ENCODE results near the gene GIGYF2. TPM values are rescaled to one million over a fixed set of nuclear protein-coding genes. Genes with fewer than 3 reads are reported as not detected.

Gene GIGYF2
- total and polyA plus RNA-seq, 4 donors, result 10.6 to 50.5 (median 26.7) TPM

GRCh38 chr2:232829988-232830387 lies 132.9 kb downstream of the GIGYF2 start:
- no peaks in the 10 kb centered on the region for H3K27me3 ChIP-seq (ENCODE audit: control insufficient read depth in 4 of 4, insufficient read depth in 4 of 4, low read length in 3 of 4)
- peaks cover 11 to 43% (median 43%) of the 10 kb centered on the region in 4 donors for H3K36me3 ChIP-seq (ENCODE audit: control insufficient read depth in 4 of 4, insufficient read depth in 3 of 4, low read depth in 1 of 4, low read length in 3 of 4)
- no peak overlapping the region for H3K27ac ChIP-seq (ENCODE audit: low read depth in 1 of 2, low read length in 2 of 2)
- no peaks in the 10 kb centered on the region for H3K9me3 ChIP-seq (ENCODE audit: control insufficient read depth in 4 of 4, low read length in 3 of 4)
- no peak overlapping the region for H3K9ac ChIP-seq (ENCODE audit: low read depth in 1 of 2, low read length in 2 of 2)
- TF ChIP-seq EGR1 (IDR thresholded peaks at IDR 0.05; ENCODE audit: low read depth in 2 of 2), result no peak
- TF ChIP-seq SP1 (IDR thresholded peaks at IDR 0.05), result no peak
- no peak for DNase-seq (ENCODE audit: low spot score)
- no peak overlapping the region for H3K4me3 ChIP-seq (ENCODE audit: low read depth in 1 of 3, low read length in 3 of 3)
- WGBS, result 82% methylated on average over 3 of the region's 3 CpGs
- no peaks in the 10 kb centered on the region for H3K4me1 ChIP-seq (ENCODE audit: control insufficient read depth in 4 of 4, insufficient read depth in 4 of 4, low read length in 3 of 4)

GRCh38 chr2:232831496-232831895 lies 134.4 kb downstream of the GIGYF2 start:
- Histone ChIP-seq H3K27me3 (ENCODE audit: control insufficient read depth in 4 of 4, insufficient read depth in 4 of 4, low read length in 3 of 4) (no peaks in the 10 kb centered on the region), H3K36me3 (ENCODE audit: control insufficient read depth in 4 of 4, insufficient read depth in 3 of 4, low read depth in 1 of 4, low read length in 3 of 4) (peaks cover 11 to 48% (median 44%) of the 10 kb centered on the region in 4 donors), H3K9me3 (ENCODE audit: control insufficient read depth in 4 of 4, low read length in 3 of 4) (no peaks in the 10 kb centered on the region), H3K4me1 (ENCODE audit: control insufficient read depth in 4 of 4, insufficient read depth in 4 of 4, low read length in 3 of 4) (no peaks in the 10 kb centered on the region), H3K27ac (ENCODE audit: low read depth in 1 of 2, low read length in 2 of 2) (no peak overlapping the region), H3K4me3 (ENCODE audit: low read depth in 1 of 3, low read length in 3 of 3) (no peak overlapping the region), H3K9ac (ENCODE audit: low read depth in 1 of 2, low read length in 2 of 2) (no peak overlapping the region)
- WGBS, result 94% methylated on average over 3 of the region's 3 CpGs
- TF ChIP-seq HNF4A (conservative IDR thresholded peaks at IDR 0.05) (no peak), HNF4G (IDR thresholded peaks at IDR 0.05) (no peak), FOXA2 (IDR thresholded peaks at IDR 0.05) (no peak), ATF3 (IDR thresholded peaks at IDR 0.05) (no peak), TAF1 (conservative IDR thresholded peaks at IDR 0.05) (no peak)
- no peak for DNase-seq (ENCODE audit: low spot score)

GRCh38 chr2:232833830-232834229 lies 136.7 kb downstream of the GIGYF2 start:
- peaks cover 13 to 52% (median 43%) of the 10 kb centered on the region in 4 donors for H3K36me3 ChIP-seq (ENCODE audit: control insufficient read depth in 4 of 4, insufficient read depth in 3 of 4, low read depth in 1 of 4, low read length in 3 of 4)
- no peaks in the 10 kb centered on the region for H3K27me3 ChIP-seq (ENCODE audit: control insufficient read depth in 4 of 4, insufficient read depth in 4 of 4, low read length in 3 of 4)
- 95% methylated on average over 1 of the region's 1 CpG for WGBS
- no peak for DNase-seq (ENCODE audit: low spot score)
- no peak for TF ChIP-seq RXRA (IDR thresholded peaks at IDR 0.05)
- TF ChIP-seq MAX (IDR thresholded peaks at IDR 0.05), result no peak
- no peak for TF ChIP-seq JUND (IDR thresholded peaks at IDR 0.05)
- TF ChIP-seq FOXA1 (IDR thresholded peaks at IDR 0.05), result no peak
- TF ChIP-seq CTCF (IDR thresholded peaks at IDR 0.05; ENCODE audit: low read depth, low read length, missing input control), result no peak
- TF ChIP-seq RAD21 (IDR thresholded peaks at IDR 0.05), result no peak
- no peak for TF ChIP-seq ATF3 (IDR thresholded peaks at IDR 0.05)
- TF ChIP-seq HNF4A (conservative IDR thresholded peaks at IDR 0.05), result no peak
- TF ChIP-seq NR2F2 (IDR thresholded peaks at IDR 0.05), result no peak
- TF ChIP-seq TAF1 (conservative IDR thresholded peaks at IDR 0.05), result no peak
- no peak for TF ChIP-seq HNF4G (IDR thresholded peaks at IDR 0.05)
- no peak for TF ChIP-seq ZBTB33 (IDR thresholded peaks at IDR 0.05)
- no peak for TF ChIP-seq FOXA2 (IDR thresholded peaks at IDR 0.05)
- TF ChIP-seq SP1 (IDR thresholded peaks at IDR 0.05), result no peak
- TF ChIP-seq EGR1 (IDR thresholded peaks at IDR 0.05; ENCODE audit: low read depth in 2 of 2), result no peak
- H3K4me1 ChIP-seq (ENCODE audit: control insufficient read depth in 4 of 4, insufficient read depth in 4 of 4, low read length in 3 of 4), result peaks cover 0 to 4% (median under 1%) of the 10 kb centered on the region in 4 donors
- no peak overlapping the region for H3K27ac ChIP-seq (ENCODE audit: low read depth in 1 of 2, low read length in 2 of 2)
- no peak overlapping the region for H3K4me3 ChIP-seq (ENCODE audit: low read depth in 1 of 3, low read length in 3 of 3)
- H3K9ac ChIP-seq (ENCODE audit: low read depth in 1 of 2, low read length in 2 of 2), result no peak overlapping the region
- H3K9me3 ChIP-seq (ENCODE audit: control insufficient read depth in 4 of 4, low read length in 3 of 4), result no peaks in the 10 kb centered on the region
